ENCODE data around the gene TNFAIP8L2. TPM values are rescaled to one million over a fixed set of nuclear protein-coding genes. Genes with fewer than 3 reads are reported as not detected.

Gene TNFAIP8L2
- total RNA-seq = not detected in 2 replicates

DNA sequence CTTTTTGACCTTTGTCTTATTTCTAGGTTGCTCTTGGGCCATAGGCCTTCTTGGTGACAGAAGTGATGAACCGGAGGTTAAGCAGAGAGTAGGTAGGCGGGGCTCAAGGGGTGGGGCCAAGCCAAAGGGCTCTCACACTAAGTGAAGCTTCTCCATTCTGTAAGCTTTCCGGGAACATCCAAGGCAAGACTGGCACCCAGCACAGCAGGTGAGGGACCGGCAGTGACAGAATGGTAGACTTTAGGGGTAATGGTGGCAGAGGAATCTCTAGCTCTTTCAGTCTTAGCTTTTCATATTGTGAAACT is at the start of gene TNFAIP8L2:
TSS of gene TNFAIP8L2 (plus strand) at position 135 of the 305 bp plus-strand sequence. CDS start 2,049 bp downstream, outside the sequence.

DNA sequence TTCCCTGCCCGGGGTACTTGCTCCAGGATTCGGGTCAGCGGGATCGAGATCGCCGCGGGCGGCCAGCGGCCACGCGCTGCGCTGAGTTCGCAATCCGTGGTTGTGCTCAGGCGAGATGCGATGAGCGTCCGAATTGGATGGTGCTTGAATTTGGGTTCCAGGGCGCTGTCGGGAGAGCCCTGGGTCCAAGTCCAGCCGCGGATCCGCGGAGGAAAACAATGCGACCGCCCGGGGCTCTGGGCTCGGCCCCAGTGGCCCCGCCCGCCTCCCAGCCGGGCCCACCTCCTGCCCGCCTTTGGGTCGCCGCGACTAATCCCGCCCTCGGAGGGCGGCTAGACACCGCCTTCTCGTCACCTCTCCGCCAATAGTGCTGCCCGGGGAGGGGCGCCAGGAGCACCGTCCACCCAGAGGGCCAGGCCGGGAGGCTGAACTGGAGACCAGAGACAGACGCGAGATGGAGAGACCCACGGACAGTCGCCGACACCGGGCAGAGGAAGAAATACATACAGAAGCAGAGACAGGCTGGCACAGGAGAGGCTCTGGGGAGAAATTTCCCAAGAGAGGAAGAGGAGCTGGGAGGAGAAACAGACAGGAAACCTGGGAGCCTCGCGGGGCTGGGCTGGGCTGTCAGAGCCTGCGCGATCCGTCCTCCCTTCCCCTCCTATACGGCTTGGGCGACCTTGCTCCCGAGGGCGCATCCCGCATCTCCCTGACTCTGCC is 9.9 kb upstream of the TNFAIP8L2 start, which contains the start of gene SEMA6C:
TSS of gene SEMA6C (minus strand) at position 220 of the 720 bp plus-strand sequence. CDS start 4,010 bp downstream, outside the sequence.

DNA sequence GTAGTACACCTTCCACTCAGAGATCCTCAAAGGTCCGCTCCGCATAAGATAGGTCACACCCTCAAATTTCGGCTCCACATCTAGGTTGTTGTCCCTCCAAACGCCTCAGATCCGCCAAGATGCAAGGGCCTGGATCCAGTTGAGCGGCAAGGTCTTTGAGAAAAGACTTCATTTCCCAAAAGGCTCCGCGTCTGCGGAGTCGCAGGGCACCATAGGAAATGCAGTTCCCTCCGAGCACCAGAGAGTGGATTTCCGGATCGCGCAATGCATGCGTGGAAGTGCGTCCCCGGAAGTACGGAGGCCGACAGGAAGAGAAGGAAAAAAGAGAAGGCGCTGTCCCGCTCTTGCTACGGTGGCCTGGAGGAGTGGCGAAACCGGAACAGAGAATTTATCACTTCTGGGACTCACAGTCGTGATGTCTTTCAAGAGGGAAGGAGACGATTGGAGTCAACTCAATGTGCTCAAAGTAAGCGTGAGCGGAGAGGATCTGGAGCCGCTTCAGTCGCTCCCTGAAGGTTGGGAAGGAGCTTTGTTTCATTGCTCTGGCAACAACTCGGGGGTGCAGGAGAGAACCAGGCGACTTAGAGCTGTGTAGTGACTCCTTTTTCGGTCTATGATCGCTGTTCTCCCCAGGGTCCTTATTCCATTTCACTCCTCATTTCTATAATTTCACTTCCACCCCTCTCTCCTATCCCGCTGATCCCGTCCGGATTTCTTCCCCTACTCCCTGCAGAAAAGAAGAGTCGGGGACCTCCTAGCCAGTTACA is 9.5 kb downstream of the TNFAIP8L2 start, which contains the start of the genes LYSMD1 and SCNM1:
TSS of gene LYSMD1 (minus strand) at position 165 of the 767 bp plus-strand sequence. CDS start 644 bp downstream, outside the sequence.
TSS of gene SCNM1 (plus strand) at position 407 of the 767 bp plus-strand sequence. CDS start at position 416, 9 bp downstream.

GRCh38 chr1:151175863-151176262 is 19.4 kb downstream of the TNFAIP8L2 start, which contains the start of gene TMOD4:
TSS of gene TMOD4 (minus strand) at chr1:151175981. CDS start at chr1:151174875, 1,106 bp downstream.

GRCh38 chr1:151189637-151190445 is 33.4 kb downstream of the TNFAIP8L2 start, which contains the start of gene VPS72:
TSS of gene VPS72 (minus strand) at chr1:151190197. CDS start at chr1:151190121, 76 bp downstream.

DNA sequence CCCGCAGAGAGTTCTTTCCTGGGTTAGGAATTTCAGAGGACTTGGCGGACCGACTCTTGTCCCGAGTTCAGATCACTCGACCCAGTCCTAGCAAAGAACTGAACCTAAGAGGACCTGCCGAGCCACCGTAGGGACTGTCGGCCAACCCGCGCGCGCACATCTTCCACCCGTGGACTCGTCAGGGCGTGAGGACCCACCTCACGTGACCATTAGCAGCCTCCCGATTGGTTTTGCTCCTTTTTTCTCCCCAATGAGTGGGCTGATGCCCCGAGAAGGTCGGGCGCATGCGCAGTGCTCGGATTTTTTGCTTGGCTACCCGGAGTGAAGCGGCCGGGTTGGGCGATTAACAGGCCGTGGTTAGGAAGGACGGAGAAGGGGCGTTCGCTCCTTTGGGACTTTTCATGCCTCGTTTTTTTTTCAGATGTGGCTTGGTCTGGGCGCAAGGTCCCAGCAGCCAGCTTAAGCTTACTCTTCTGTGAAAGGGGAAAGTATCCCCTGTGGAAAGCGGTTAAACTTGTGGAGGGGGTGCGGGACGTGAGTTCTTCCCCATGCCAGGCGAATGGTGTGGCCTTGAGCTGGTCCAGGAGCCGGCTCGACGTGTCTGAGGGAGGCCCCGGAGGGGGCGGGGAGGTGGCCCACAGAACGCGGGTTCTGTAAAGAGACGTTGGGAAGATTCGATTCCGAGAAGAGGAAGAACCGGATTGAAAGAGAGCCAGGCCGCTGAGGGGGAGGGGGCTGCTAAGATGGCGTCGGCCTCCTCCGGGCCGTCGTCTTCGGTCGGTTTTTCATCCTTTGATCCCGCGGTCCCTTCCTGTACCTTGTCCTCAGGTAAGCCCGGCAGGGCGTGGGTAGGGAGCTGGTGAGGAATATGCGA is 42.0 kb downstream of the TNFAIP8L2 start, which contains the start of gene PIP5K1A:
TSS of gene PIP5K1A (plus strand) at position 299 of the 874 bp plus-strand sequence. CDS start at position 744, 445 bp downstream.

Other genes starting within 250 kb of the TNFAIP8L2 start
- gene SETDB1, start 230.3 kb upstream of the TNFAIP8L2 start, total RNA-seq = 35.9 and 42.5 TPM in 2 replicates
- 87.1 and 170 TPM in 2 replicates for gene CERS2, start 181.8 kb upstream of the TNFAIP8L2 start, total RNA-seq
- 0.17 and 0.29 TPM in 2 replicates for gene ANXA9, start 174.4 kb upstream of the TNFAIP8L2 start, total RNA-seq
- 13.4 and 15.0 TPM in 2 replicates for gene MINDY1, start 149.7 kb upstream of the TNFAIP8L2 start, total RNA-seq
- gene PRUNE1, start 148.2 kb upstream of the TNFAIP8L2 start, total RNA-seq = 7.1 and 9.8 TPM in 2 replicates
- under 0.01 and 0.17 TPM in 2 replicates for gene BNIPL, start 120.1 kb upstream of the TNFAIP8L2 start, total RNA-seq
- 1.7 and 4.8 TPM in 2 replicates for gene C1orf56, start 108.9 kb upstream of the TNFAIP8L2 start, total RNA-seq
- gene CDC42SE1, start 97.0 kb upstream of the TNFAIP8L2 start, total RNA-seq = 36.5 and 40.7 TPM in 2 replicates
- gene MLLT11, start 96.3 kb upstream of the TNFAIP8L2 start, total RNA-seq = 2.9 and 3.1 TPM in 2 replicates
- 14.0 and 23.7 TPM in 2 replicates for gene GABPB2, start 85.9 kb upstream of the TNFAIP8L2 start, total RNA-seq
- gene SEMA6C, start 10.0 kb upstream of the TNFAIP8L2 start, total RNA-seq = 1.2 and 1.3 TPM in 2 replicates
- gene LYSMD1, start 9.3 kb downstream of the TNFAIP8L2 start, total RNA-seq = 5.8 and 6.1 TPM in 2 replicates
- 21.8 and 27.5 TPM in 2 replicates for gene SCNM1, start 9.5 kb downstream of the TNFAIP8L2 start, total RNA-seq
- 0.17 and 0.29 TPM in 2 replicates for gene TMOD4, start 19.3 kb downstream of the TNFAIP8L2 start, total RNA-seq
- gene VPS72, start 33.5 kb downstream of the TNFAIP8L2 start, total RNA-seq = 37.9 and 50.6 TPM in 2 replicates
- 57.2 and 70.8 TPM in 2 replicates for gene PIP5K1A, start 41.9 kb downstream of the TNFAIP8L2 start, total RNA-seq
- 205 and 248 TPM in 2 replicates for gene PSMD4, start 98.1 kb downstream of the TNFAIP8L2 start, total RNA-seq
- gene ZNF687, start 125.7 kb downstream of the TNFAIP8L2 start, total RNA-seq = 13.7 and 19.8 TPM in 2 replicates
- 74.1 and 83.8 TPM in 2 replicates for gene PI4KB, start 170.8 kb downstream of the TNFAIP8L2 start, total RNA-seq
- gene RFX5, start 190.6 kb downstream of the TNFAIP8L2 start, total RNA-seq = 44.9 and 55.1 TPM in 2 replicates
- 74.0 and 120 TPM in 2 replicates for gene SELENBP1, start 216.1 kb downstream of the TNFAIP8L2 start, total RNA-seq
- 319 and 409 TPM in 2 replicates for gene PSMB4, start 242.9 kb downstream of the TNFAIP8L2 start, total RNA-seq

Data from smooth muscle cell of trachea (primary cell).